Fibroblast of skin of right quadriceps (primary cell): Measurements from ENCODE around the gene EBLN2.

Experiments
- DNase-seq: peaks from one replicate; pipeline ENCODE4 v3.0.0-alpha.2; 2013

The EBLN2 gene

DNA sequence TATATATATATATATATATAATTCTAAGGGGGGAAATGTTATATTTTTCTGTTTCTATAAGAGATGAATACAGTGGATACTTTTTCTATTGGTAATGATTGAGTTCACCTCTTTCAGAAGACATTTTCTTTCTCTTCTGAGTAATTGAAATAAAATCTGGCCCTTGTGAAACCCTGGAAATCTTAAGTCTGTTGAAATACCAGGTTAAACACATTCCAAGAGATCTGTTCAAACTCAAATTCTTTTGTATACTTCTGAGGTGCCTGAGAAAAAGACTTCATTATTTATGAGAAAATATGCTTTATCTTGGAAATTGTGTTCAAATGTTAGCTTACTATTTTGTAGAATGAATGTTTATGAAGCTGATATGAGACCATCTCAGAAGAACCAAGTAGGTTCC is 4.8 kb downstream of the EBLN2 start:
- DNase-seq = peak; percentile 43

DNA sequence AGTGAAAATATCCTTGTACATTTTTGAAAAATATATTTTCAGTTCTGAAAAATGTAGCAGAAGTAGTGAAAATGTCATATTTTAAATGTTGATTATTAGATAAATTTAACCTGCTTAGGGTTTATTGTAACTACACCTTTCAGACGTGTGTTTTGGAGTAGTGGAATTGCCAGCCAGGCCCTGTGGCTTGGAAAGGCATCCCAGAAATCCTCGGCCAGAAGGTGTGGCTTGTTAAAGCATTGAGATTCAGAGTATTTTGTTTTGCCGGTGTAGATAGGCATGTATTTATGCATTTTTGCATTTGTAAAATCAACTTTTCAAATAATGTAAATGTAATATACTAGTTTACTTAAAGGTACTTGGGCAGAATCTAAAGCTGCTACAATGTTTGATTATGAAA is 7.0 kb downstream of the EBLN2 start:
- no peak for DNase-seq

DNA sequence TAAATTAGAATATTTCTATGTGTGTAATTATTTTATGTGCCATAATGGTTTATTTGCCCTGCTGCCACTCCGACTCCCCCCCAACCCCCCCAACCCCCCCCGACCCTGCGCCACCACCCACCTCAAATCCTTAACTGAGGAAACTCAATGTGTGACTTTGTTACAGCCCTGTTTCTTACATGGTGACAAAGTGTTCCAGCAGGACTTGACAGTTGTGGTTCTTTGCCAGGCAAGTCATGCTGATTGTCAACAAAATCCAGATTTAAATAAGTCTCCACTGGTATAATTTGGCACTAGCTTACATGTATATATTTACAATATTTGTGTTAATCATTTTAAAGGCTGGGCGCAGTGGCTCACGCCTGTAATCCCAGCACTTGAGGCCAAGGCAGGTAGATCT is 7.7 kb downstream of the EBLN2 start:
- DNase-seq = no peak

DNA sequence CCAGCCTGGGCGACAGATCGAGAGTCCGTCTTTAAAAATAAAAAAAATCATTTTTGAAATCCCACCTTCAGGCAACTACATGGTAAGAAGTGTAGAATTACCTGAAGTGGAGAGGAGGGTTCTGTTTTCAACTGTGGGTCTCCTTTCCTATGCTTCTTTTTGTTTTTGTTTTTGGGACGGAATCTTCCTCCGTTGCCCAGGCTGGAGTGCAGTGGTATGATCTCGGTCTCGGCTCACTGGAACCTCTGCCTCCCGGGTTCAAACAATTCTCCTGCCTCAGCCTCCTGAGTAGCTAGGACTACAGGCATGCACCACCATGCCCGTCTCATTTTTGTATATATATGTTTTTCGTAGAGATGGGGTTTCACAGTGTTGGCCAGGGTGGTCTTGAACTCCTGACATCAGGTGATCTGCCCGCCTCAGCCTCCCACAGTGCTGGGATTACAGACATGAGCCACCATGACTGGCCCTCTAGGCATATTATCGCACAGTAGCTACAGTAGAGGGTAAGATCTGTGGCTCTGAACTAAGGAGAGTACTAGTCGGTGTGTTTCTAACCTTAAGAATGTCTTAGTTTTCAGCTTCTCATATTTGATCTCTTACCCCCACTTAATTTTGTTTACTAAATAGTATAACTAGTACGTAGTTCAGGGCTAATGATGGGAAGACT is 8.5 kb downstream of the EBLN2 start:
- DNase-seq = no peak

DNA sequence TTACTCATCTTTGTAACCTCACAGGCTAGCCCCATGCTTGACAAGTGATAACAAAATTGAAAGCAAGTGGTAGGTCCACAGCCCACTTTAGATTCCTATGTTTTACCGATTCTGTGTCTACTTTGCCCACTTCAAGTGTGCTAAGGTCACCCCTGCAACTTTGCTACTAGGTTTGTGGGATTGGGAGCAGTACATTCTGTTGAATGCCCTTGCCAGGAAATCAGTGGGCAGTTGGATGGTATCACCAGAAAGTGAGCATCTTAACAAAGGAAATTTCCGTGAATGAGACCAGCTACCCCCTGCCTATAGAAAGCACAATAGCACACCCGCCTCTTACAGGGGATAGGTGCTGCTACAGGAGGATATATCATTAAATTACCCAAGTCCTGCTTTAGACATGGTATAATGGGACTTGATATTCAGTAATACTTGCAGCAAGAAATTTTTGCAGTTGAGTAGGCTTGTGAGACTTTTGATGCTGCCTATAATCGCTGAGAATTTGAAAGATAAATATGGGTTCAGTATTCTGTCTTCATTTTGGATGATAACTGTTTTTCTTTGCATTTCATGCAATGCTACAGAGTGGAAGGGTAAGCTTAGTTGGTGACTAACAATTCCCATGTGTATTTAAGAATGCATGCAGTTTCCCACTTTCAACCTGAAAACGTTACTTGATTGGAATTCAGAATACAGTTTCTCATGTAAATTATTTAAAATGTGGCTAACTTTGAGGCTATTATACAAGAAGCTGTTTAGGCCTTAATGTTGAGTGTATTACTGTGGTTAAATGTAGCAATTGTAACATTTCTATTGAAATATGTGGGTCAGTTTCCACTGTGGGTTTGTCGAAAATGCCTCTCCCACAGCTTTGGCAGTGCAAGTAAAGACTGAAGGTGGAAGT is 9.5 kb downstream of the EBLN2 start:
- peak; percentile 96 for DNase-seq

DNA sequence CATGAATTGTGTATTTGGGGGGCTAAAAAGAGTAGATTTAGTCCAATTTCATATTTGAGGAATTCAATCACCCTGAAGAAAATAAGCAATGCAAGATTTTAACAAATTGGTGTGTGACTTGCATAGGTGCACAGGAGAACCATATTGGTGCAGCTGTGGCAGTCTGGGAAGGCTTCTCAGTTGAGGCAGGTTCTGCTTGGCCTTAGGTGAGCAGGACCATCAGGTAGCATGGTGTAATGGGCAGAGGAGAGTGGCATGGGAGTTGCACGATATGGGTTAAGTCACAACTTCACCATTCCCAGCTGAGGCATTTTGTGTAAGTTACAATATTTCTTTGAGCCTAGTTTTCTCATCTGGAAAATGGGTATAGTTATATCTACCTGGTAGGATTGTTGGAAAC is 10.5 kb downstream of the EBLN2 start:
- no peak for DNase-seq

DNA sequence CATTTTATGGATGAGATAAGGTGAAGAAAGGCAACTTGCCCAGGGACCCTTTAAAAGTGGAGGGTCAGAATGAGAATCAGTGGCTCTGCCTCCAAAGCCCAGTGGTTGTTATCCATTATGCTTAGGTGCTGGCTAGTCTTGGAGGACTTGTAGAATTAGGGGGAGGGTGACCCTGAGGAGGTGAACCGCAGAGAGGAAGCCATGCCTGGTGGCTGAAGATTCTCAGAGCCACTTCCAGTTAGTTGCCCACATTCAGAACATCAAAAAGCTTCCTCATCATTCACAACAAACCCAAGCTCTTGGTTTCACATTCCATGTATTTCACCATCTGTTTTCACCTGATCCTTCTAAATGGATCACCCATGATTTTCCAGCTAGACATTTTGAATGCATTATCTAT is 11.2 kb downstream of the EBLN2 start:
- no peak for DNase-seq

DNA sequence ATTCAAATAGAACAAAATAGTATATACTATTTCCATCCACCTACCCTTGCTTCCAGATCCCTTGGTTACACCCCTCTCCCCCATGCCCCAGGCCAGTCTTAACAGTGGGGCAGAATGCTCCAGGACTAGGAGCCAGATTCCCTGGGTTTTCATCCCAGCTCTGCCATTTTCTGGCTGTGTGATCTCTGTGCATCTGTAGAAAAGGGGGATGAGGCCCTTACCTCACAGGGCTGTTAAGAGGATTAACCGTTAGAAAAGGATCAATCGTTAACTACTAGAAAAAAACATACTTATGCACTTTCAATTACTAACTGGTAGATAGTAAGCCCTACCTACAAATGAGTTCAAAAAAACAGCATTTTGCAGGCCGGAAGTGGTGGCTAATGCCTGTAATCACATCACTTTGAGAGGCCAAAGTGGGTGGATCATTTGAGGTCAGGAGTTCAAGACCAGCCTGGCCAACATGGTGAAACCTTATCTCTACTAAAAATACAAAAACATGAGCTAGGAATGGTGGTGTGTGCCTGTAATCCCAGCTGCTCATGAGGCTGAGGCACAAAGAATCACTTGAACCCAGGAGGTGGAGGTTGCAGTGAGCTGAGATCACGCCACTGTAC is 11.7 kb downstream of the EBLN2 start:
- no peak for DNase-seq

DNA sequence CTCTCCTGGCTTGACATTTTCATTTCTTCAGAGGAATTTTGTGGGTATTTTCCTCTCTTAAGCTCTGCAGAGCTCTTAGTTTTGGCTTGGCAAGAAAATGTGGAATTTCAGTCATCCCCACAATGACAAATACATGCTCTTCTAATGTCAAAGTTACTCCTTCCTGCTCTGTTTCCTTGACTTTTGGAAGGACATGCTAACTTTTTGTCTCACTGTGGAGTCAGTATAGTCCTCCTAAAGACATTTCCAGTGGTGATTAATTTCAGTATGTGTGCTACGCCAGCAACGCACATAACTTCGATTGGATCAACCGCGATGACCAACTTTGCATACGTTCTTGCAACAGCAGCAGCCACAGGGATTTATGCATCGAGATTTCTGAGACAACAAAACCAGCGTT is 13.3 kb downstream of the EBLN2 start:
- DNase-seq = peak; percentile 56

DNA sequence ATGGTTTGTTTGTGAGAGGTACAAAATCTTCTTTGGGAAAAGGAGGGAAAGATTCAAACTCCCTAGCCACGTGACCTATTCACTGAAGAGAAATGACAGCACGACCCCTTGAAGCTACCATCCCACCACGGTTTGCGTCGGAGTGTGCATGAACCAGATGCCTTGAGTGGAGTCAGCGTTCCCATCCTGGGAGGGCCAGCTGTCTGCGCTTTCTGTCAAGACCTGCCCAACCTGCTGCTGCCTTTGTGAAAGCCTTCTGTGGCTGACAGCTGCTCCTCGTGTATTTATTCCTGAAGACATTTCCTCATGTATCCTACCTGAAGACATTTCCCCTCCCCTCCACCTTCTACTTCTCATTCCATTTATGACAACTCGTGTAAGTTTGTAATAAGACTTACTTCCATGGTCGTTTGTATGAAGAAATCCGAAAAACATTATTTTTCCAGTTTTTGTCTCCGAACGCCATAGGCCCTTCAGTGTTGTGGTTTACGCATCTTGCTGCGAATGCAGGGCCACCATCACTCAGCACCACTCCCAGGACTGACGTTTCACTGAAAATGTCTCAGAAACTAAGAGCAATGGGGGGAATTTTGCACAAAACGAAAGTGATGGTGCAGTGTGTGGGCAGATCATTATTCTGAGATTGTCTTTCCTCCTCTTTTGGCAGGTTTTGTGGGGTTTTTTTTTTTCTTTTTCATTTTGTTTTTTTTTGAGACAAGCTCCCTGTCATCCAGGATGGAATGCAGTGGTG is 18.9 kb downstream of the EBLN2 start:
- no peak for DNase-seq

DNA sequence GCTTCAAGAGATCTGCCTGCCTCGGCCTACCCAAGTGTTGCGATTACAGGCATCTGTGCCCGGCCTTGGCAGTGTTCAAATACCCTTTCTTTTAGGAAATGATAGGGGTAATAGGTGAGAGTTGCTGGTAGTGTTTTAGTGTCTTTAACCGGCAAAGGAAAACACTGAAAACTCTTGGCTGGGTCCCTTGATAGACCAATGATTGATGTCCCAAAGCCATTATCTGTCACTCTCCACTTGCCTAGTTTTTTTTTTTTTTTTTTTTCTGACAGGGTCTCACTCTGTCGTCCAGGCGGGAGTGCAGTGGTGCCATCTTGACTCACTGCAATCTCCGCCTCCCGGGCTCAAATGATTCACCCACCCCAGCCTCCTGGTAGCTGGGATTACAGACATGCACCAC is 19.7 kb downstream of the EBLN2 start:
- DNase-seq = no peak

DNA sequence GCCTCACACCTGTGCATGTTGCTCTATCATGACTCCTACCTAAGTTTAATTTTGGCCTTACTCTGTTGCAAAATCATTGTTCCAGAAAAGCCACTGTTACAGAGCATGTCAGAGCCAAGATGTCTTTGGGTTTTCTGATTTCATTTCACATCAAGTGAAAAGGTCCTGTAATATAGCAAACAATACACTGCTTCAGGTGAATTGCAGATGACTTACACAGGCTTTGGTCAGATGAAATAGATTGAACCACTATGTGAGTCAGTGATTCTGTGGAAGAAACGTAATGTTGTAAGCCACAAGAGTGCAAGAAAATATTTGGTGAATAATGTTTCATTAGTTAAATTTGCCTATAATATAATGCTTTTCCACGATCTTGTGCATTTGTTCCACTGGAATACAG is 22.7 kb downstream of the EBLN2 start:
- DNase-seq = no peak

DNA sequence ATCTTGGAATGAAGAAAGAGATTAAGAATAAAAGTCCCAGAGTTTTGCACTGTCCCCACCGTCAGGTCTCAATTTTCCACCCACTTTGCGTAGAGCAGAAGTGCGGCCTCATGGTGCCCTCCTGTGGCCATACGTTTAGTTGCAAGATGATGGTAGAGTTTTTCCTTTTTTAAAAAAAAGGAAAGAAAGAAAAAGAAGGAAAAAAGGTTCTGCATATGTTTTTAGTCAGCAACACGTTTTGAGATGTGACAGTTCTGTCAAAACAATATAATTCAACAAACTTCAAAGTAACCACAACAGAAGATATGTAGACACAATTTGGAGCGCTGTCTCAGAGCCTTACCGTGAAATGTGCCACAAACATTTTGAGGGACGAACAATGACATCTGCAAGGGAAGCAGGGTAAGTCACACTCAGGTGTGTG is 24.6 kb downstream of the EBLN2 start:
- DNase-seq = peak; percentile 36

DNA sequence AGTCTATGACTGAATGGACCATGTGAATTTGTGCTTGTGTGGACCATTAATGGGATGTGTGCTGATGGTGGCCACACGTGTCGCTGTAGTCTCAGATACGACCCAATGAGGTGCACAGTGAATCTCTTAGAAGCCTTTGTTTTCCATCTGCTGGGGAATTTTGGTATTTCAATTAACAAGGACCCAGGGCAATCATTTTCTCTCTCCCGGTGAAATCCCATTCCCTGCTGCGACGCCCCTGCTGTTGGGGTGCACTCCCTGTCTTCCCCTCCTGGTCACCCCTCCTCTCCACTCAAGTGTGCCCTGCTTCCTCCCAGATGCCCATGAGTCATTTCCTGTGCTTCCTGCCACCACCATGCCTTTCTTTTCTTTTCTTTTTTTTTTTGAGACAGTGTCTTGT is 32.7 kb downstream of the EBLN2 start:
- DNase-seq = peak; percentile 13

DNA sequence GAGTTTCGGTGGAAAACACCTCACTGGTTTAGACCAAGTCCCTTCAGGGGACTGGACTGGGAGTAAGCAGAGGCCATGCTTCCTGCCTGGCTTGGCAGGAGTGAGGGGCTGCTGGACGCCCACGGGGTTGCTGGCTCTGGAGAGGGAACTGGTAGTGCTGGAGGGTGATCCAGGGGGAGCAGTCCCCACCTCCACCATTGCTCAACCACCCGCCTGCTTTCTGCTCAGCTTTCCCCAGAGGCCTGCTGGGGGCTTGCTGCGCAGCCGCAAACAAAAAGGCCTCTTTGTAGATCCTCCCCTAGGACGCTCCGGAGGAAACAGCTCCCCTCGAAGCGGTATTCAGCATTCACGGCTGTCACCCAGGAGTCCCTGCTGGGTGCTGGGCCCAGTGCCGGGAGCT is 33.5 kb downstream of the EBLN2 start:
- DNase-seq = no peak

DNA sequence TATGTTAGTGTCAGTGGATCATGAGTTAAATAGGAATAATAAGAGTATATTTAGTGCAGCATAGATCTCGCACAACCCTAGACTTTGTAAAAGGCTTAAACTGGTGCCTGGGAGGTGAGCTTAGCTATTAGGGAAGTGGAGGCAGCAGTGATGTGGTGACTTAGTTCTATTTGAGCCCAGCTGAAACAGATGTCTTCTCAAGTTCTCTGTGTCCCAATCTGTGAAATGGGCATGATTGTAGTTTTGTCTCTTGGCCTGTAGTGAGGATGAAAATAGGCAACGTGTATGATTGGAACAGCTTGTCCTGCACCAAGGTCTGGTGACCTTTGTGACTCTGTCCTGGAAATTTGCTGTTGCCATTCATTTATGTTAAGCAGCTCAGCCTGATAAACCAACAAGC is 34.7 kb downstream of the EBLN2 start:
- DNase-seq = no peak

DNA sequence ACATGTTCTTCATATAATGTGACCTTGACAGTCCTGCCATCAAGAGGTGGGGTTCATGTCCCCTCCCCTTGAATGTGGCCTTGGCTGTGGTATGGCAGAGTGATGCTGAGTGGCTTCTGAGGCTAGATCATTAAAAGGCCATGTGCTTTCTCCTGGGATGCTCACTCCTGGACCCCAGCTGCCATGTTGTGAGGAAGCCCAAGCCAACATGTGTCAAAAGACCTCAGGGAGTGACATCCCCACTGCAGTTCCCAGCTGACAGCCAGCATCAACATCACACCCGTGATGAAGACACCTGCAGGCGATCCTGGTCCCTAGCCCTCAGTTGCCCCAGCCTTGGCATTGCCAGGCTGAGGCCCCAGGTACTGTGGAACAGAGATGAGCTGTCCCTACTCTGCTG is 36.6 kb downstream of the EBLN2 start:
- DNase-seq = no peak

DNA sequence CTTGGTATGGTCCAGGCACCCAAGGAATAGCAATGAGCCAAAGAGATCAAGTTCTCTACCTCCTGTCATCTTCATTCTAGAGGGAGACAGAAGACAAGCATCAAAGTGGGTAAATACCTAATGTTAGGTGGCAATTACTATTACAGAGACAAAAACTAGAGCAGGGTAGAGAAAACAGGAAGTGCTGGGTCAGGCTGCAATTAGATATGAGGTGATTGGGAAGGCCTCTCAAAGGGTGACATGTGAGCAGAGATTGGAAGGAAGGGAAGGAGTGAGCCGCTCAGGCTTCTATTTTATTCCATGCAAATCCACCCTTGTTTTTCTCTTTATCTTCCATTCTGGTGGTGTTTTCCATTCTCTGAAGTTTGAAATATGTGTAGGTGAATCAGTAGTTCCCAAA is 37.4 kb downstream of the EBLN2 start:
- DNase-seq = no peak

DNA sequence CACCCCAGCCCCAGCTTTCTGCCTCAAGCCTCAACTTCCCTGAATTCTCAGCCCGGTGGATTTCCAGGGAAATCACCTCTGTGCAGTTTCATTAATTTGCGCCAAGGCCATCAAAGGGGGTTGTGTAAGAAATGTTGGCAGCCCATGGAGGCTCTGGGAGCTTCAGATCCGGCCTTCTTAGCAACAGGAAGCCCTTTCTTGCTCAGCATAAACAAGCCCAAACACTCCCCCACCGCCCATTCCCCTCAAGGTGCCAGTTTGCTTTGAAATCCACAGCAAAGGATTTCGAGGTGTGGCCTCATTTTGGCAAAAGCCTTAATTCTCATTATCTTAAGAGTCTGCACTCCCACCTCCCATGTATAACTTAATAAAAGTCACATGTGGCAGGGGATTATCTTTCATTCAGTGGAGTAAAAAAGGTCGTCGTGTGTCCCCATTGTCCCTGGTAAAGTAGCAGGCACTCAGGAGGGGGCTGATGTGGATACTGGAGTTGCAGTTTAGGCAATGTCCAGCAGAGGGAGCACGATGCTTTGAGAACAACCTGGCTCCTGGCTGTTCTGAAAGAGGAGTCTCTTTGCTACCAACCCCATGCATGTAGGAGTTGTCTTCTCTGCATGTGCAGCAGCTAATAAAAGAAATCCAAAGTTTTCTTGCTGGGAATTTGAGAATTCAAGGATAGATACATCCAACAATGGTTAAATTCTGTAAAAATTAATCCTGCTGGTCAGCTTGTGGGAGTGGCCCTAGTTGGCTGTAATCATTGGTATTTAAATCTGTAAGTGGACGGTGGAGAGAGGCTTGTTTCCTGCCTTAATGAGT is 39.5 kb downstream of the EBLN2 start:
- DNase-seq = peak; percentile 72

DNA sequence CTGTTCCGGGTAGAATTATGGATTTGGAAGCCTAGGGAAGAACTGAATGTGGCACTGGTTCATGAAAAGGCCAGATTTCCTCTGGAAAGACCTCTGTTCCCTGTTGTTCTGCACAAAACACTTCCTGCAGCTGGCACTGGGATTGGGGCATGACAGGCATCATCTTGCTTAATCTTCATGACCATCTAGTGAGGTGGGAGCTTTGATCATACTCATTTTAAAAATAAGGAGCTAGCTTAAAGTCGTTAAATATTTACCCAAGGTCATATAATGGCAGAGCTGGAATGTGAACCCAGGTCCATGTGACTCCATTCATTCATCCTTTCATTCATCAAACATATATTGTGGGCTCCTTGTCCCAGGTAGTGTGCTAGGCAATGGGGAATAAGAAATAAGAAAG is 40.4 kb downstream of the EBLN2 start:
- no peak for DNase-seq

DNA sequence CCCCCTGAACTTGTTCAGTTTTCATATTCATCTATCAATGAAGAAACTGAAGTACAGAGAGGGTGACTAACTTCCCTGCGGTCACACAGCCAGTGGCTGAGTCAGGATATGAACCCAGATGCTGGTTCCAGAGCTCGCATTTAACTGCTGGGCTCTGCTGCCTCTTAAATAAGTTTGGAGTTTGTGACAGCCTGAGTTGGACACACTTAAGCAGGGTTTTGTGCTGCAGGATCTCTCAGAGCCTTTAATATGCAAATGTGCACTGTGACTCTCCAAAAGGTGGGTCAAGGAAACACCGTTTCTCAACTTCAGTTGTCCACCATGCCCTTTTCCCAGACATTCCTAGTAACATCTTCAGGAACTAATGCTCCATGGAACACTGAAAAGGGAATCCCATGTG is 45.8 kb downstream of the EBLN2 start:
- DNase-seq = no peak

DNA sequence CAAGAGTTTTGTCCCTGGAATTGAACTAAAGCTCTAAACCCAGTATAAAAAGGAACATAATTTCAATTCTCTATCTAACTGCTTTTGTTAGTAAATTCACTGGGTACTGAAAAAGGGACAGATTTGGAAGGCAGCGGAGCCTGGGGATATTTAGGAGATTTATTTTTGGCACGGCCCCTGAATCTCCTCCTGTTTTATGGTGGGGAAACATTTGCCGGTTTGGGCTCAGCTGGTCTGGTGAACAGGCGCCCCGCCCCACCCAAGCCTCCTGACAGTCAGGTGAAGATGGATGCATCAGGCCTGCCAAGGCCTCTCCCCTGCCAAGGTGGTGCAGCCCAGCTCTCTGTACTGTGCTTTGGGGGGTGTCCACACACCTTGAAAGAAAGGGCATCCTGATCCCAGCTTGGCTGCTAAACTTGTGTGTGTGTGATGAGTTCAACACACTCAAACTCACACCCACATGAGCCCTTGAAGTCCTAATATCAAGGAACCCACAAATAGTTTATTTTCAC is 46.3 kb downstream of the EBLN2 start:
- DNase-seq = no peak
